ENCODE data around the gene FRK.
"Not testable (repeated sequence)": the region's sequence is repeated elsewhere in the genome, so short reads cannot be mapped to it uniquely, and the experiment has no call there.

FRK gene

DNA sequence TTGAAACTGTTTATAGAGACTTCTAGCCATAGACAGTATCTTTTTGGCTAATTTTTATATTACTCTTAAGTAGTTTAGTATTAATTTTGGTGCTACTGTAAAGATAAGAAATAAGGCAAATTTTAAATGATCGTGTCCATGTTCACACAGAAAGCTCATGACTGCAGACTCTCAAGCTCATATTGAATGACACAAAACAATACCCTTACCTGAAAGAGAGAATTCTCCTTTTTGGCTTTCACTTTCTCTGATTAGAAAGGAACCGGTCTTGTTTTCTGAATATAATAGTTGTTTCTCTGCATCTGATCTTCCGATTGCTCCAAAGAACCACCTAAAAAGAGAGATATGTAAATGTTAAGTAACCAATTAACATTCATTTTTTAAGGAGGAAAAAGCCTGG lies 57.0 kb downstream of the FRK start:
- no peak for DNase-seq

DNA sequence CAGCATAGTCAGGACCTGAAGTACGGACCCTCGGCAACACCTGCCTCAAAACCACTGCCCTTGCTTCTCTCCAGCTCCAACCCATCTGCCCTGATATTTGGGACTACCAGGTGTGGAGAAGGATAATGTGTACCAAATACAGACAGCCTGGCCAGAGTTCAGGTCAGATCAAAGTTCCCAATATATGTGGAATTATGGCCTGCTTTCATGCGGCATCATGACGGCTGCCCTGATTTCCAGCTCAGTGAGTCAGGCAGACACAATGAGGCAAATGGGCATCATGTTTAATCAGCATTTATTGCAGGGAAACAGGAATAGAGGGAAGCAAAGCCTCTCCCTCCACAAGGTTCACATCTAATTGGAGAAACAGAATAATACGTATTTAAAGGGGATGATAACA lies 57.9 kb downstream of the FRK start:
- DNase-seq = no peak

DNA sequence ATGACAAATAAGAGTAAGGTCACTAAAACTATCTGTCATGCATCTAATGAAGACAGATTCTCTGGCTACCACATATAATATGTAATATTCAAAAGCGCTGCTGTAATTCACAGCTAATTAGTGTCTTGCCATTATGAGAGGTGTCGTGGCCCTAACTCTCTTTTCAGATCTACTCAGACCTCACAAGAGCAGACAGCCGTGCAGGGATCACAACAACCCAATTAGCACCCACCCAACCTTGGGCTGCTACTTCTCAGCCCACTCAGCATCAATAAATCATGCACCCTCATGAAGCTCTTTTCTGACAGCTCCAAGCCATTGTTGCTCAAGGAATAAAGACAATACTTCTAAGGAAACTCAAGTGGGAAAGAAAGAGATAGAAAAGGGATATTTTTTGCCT lies 61.5 kb downstream of the FRK start:
- DNase-seq = no peak

DNA sequence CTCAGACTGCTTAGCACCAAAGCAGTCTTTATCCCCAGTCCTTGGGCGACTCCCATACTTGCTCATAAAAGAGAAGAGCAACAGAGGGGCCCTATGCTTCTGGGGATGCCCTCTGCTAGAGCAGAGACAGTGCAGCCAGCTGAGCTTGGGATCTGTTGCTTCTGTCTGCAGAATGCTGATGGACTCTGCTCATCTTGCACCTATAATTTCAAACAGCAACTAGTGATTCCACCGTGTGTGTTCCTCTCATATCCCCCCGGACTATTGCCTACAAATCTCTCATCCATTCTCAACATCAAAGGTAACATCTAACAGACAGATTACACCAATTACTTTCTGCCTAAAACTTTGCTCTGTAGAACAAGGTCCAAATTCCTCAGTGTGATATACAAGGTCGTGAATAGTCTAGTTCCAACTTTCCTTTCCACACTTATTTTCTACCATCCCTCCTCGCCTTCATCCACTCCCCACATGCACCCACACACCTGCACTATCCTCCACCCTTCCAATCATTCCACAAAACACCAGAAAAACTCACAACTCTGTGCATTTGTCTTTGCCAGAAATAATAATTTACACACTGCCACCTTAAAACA lies 62.6 kb downstream of the FRK start:
- no peak for DNase-seq

DNA sequence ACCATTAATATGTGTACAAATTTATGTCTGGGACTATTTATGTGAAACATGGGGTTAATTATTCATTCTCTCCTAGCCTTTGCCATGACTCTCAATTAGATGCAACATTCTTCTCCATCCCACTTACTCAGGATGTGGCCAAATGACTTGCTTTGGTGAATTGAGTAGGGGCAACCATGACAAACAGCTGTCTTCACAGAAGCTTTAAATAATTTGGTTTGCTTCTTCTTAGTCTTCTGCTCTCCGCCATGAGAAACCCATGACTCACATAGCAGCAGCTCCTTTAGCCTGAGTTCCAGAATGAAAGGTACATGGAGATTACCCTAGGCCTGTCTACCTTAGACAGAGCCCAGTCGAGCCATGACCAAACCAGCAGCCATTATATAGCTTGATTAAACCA lies 74.7 kb downstream of the FRK start:
- DNase-seq = no peak

DNA sequence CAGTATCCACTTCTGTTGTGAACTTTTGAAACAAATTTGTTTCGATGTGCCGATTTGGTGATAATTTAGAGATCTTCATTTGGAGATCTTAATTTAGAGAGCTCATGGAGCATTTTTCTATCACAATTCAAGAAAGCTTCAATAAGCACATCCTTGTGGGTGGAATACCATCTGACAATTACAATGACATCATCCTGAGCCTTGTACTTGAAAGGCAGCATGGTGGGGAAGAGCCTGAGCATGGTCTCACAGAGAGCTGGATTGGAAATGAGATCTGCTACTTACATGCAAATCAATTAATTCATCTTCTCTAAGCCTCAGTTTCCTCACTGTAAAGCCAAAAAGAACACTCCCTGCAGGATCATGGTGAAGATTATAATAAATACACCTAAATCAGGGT lies 75.9 kb downstream of the FRK start:
- no peak for DNase-seq

DNA sequence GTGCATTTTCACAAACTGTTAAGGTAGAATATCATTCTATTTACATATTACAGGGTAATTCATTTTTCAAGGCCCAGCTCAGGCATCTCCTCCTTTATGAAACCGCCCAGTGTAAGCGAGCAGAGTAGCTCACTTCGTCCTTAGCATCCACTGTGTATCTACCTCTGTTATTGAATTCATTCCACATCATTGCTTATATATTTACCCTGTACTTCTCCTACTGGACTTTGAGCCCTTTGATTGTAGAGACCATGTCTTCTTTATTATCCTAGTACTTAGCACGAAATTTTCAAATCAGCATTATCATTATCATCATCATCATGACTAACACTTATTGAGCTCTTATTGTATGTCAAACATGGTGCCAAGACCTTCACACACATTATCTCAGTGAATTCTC lies 76.7 kb downstream of the FRK start:
- DNase-seq = no peak

DNA sequence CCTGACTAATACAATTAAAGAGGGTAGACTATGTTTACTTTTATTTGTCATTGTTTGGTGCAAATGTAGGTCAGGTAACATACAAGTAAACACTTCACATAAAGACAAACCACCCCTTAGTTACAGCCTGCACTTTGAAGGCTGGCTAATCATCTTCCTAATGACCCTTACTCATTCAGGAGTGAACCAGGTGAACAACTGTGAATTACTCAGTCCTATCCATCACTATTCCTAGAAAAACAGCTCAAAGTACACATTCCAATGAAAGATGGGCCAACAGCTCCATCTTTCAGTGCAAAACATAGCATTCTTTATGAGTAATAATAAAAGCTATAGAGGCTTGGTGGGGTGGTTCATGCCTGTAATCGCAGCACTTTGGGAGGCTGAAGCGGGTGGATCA lies 78.2 kb downstream of the FRK start:
- DNase-seq = no peak

DNA sequence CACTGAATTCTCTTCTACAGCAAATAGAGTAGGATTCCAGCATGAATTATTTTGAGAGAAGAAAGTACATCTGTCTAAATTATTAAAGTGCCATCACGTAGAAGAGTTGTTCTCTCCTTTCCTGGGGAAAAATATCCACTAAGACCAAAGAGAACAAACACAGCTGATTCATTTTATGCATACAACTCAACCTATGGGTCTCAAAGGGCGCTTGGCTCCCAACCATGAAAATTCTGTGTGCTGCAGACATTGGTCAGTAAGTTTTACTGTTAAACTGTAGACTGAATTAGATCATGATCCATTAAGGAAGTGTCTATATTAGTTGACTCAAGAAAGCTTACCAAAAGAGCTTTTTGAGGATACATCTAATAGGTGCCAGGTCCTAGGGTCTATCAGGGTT lies 83.5 kb downstream of the FRK start:
- no peak for DNase-seq

DNA sequence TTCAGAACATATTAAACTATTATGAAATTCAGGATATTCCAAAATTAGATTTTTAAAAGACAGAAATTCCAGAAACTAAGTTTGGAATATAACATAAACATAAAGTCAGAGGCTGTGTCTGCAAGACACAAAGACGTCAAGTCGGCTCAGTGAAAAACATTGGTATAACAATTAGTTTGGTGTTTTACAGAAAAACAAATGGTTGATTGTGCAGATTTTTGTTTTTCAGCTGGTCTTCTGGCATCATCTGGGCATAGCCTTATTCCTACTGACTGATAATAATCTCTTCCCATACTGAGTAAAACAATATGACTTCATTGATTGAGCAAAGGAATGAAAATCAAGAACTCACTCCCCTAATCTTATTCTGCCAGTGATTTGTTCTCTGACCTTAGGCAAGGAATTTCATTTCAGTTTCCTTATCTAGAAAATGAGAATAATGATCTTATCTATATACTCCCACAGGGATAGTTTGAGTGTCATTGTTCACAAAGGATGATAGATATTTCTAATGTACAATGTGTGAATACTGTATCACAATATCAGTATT lies 84.3 kb downstream of the FRK start:
- DNase-seq = peak in 1 of 2 donors; percentile 90

DNA sequence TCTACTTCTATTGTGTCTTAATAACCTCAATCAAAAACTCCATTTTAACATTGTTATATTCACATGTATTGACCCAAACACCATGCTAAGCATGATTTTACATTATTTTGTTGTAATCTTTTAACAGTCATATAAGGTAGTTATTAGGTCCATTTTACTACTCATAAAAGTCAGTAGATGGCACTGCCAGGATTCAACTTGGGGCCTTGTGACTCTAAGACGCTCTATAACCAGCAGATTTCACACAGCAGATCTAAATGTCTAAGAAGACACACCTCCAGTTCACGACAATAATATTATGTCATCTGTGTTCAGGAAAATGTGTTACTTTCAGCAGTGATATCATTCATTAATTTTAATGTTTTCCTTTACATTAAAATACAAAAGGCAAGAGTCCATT lies 88.0 kb downstream of the FRK start:
- peak in 1 of 2 donors; percentile 30 for DNase-seq

DNA sequence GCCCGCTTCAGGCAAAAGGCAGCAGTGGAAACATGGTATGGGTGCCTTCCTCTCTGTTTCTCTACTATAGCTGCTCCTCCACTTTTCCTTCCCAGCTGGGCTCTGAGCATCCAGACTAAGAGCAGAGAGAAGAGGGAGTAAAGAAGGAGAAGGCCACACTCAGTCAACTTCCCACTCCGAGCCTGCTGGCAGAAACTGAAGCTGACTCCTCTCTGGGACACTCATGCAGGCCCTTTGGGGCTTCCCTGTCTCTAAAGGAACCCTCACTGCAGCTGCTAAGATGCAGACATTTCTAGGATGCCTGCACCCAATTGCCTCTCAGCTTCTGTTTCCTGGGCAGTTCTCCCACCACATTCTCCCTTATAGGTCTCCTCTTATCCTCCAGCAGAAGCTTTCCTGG lies 88.9 kb downstream of the FRK start:
- DNase-seq = no peak

DNA sequence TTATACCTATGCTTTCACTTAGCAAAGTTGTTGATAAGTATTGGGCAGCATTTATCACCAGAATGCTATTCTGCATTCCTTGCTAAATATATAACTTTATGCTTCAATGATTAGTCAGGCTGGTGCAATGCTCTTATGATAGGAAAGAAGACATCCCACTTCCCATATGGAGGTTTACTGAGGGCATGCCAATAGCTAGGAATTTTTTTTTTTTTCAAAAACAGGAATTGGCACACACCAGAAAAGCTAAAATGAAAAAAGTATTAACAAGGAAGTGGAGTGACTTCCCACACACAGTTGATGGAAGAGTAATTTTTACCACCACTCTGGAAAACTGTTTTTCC lies 90.8 kb downstream of the FRK start:
- no peak for DNase-seq

DNA sequence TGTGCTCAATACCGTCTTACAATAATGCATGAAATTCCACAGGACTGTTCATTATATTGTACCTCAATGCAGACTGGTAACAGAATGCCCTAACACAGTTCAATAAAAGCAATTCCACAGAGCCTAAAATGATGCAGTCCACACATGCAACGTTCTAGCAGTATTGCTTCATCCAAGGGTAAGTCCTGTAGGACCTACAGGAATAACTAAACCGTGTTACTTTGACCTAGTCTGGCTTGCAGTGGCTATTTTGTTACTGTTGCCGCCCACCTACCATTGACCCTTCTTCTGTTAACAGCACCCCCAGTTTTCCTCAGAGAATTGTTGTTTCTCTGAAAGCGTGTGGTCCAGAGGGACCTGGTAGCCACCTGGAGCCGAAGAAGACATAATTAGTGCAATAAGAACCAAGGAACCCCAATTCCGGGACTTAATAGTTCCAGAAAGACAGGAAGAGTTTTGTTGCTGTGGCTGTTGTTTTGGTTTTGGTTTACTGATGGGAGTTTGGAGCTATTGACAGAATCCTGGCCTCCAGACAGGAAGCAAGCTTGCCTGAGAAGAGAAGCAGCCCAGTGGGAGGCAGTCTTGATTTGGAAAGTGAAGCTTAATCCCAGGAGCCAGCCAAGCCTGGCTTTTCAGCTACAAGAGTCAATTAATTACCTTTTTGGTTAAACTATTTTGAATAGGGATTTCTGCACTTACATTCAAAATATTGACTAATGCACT lies 91.3 kb downstream of the FRK start:
- DNase-seq = peak; percentile 23 to 40

DNA sequence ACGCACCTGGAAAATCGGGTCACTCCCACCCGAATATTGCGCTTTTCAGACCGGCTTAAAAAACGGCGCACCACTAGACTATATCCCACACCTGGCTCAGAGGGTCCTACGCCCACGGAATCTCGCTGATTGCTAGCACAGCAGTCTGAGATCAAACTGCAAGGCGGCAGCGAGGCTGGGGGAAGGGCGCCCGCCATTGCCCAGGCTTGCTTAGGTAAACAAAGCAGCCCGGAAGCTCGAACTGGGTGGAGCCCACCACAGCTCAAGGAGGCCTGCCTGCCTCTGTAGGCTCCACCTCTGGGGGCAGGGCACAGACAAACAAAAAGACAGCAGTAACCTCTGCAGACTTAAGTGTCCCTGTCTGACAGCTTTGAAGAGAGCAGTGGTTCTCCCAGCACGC lies 100.4 kb downstream of the FRK start:
- DNase-seq = not testable (repeated sequence)

DNA sequence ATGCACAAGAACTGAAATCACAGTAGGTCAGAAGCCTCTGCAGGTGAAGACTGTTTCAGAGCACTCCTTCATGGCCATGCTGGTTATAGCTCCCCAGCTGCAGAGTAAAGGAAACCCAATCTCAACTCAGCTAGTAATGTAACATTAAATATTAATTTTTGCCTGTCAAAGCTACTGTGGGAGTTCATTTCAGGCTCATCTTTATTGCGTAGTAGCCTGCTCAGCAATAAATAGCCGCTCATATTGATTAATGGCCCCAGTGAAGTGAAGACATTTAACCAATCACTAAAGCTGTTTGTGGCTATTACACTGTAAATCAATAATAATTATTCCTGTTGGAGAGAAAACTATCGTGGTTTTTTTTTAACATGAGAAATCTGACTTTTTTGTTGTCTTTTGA lies 101.7 kb downstream of the FRK start:
- no peak for DNase-seq

DNA sequence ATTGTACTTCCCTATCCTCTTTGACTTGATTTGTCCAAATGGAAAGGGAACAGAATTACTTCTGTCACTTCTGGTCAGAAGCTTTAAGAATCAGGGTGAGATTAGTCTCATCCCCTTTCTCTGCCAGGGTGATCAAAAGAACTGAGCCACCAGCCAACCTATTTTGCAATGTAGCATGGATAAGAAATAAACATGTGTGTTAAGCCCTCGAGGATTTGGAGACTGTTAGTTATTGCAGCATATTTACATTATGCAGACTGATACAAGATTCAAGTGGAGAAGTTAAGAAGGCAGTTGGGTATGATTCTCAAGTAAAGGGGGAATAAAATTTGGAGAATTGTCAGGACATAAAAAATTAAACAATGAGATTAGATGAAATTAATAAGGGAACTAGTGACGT lies 106.0 kb downstream of the FRK start:
- no peak for DNase-seq

DNA sequence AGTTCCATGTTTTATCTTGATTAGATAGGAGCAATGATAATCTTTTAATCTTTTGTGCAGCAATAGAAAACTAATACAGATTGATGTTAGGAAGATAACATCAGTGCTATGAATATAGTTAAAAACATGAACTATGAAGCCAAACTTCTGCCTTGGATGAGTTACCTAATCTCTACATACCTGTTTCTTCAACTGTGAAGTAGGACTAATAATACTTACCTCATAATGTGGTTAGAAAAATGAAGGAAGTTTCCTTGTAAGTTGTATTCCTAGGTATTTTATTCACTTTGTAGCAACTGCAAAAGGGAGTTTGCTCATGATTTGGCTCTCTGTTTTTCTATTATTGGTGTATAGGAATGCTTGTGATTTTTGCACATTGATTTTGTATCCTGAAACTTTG lies 111.9 kb downstream of the FRK start:
- no peak for DNase-seq

DNA sequence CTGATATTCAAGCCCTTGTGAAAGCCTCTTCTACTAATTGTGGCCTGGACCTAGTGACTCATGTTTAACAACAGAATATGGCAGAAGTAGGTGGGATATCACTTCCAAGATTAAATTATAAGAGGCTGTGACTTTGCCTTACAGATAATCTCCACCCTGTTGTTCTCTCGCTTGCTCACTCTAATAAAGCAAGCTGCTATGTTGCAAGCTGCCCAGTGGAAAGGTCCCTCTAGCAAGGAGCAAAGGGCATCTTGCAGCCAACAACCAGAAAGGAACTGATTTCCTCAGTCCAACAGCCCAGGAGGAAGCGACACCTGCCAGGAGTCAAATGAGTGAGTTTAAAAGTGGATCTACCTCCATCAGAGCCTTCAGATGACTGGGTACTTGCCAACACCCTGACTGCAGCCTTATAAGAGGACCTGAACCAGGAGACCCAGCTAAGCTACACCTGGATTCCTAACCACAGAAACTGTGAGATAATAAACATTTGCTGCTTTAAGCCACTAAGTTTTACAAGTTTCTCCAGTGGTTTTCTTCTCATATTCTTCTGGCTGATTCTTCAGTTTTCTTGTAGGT lies 112.6 kb downstream of the FRK start:
- no peak for DNase-seq

DNA sequence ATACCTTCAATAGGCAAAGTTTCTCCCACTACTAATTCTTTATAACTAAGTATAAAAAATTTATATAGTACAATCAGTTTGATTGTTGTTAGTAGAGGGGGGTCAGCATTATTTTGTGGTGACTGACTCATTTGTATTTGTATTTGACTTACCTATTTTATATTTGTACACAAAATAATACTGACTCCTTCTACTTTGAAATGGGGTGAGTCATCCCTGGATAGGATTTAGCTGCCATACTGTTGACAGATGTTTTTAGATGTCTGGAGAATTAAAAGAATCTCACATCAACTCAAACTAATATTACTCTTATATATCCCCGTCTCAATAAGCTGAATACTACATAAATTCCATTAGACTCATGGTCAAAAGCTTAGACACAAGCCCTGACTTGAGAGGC lies 114.9 kb downstream of the FRK start:
- DNase-seq = no peak

DNA sequence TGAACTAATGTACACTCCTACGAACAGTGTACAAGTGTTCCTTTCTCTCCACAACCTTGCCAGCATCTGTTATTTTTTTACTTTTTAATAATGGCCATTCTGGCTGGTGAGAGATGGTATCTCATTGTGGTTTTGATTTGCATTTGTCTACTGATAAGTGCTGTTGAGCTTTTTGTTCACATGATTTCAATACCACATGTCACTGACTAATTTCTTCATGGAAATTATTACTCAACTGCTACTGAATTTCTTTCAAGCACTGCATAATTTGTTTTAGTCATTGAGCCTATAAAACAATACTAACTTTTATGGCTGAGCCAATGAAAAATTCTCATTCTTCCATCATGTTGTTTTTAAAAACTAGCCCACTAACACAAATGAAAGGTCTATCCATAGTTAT lies 115.4 kb downstream of the FRK start:
- no peak for DNase-seq

DNA sequence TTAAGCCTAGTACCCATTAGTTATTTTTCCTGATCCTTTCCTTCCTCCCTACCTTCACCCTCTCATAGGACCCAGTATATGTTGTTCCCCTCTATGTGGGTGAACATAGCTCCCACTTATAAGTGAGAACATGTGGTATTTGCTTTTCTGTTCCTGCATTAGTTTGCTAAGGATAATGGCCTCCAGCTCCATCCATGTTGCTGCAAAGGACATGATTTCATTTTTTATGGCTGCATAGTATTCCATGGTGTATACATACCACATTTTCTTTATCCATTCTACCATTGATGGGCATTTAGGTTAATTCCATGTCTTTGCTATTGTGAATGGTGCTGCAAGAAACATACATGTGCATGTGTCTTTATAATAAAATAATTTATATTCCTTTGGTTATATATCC lies 115.9 kb downstream of the FRK start:
- DNase-seq = not testable (repeated sequence)

DNA sequence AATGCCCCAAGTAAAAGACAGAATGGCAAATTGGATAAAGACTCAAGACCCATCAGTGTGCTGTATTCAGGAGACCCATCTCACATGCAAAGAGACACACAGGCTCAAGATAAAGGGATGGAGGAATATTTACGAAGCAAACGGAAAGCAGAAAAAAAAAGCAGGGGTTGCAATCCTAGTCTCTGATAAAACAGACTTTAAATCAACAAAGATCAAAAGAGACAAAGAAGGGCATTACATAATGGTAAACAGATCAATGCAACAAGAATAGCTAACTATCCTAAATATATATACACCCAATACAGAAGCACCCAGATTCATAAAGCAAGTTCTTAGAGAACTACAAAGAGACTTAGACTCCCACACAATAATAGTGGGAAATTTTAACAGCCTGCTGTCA lies 123.2 kb downstream of the FRK start:
- DNase-seq = not testable (repeated sequence)

DNA sequence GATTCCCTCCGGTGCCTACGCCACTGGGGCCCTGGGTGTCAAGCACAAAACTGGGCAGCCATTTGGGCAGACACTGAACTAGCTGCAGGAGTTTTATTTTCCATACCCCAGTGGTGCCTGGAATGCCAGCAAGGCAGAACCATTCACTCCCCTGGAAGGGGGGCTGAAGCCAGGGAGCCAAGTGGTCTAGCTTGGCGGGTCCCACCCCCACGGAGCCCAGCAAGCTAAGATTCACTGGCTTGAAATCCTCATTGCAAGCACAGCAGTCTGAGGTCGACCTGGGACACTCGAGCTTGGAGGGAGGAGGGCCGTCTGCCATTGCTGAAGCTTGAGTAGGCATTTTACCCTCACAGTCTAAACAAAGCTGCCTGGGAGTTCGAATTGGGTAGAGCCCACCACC lies 125.3 kb downstream of the FRK start:
- DNase-seq = no peak

DNA sequence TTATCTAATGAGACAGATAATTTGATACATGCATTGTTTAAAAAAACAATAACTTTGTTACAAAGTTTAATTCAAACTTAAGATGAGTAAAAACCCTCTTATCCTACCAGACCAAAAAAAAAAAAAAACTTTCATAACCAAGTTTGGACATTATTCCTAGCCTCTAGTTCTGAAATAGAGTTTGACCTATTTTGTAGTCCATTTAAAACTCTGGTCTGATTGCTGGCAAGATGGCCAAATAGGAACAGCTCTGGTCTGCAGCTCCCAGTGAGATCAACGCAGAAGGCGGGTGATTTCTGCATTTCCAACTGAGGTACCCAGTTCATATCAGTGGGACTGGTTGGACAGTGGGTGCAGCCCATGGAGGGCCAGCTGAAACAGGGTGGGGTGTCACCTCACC lies 125.9 kb downstream of the FRK start:
- DNase-seq = no peak
